Fibroblast of skin of left quadriceps (primary cell): Measurements from ENCODE around the gene SPACA4.
A peak's percentile ranks its signal among the peaks of the same experiment; 100 is the strongest.
"Not testable (repeated sequence)": the region's sequence is repeated elsewhere in the genome, so short reads cannot be mapped to it uniquely, and the experiment has no call there.

Source experiments
- DNase-seq, 2 experiments: peaks; one replicate each; pipeline ENCODE4 v3.0.0-alpha.2; 2013; ENCODE audit warnings: low read depth in 2 of 2

SPACA4 gene

DNA sequence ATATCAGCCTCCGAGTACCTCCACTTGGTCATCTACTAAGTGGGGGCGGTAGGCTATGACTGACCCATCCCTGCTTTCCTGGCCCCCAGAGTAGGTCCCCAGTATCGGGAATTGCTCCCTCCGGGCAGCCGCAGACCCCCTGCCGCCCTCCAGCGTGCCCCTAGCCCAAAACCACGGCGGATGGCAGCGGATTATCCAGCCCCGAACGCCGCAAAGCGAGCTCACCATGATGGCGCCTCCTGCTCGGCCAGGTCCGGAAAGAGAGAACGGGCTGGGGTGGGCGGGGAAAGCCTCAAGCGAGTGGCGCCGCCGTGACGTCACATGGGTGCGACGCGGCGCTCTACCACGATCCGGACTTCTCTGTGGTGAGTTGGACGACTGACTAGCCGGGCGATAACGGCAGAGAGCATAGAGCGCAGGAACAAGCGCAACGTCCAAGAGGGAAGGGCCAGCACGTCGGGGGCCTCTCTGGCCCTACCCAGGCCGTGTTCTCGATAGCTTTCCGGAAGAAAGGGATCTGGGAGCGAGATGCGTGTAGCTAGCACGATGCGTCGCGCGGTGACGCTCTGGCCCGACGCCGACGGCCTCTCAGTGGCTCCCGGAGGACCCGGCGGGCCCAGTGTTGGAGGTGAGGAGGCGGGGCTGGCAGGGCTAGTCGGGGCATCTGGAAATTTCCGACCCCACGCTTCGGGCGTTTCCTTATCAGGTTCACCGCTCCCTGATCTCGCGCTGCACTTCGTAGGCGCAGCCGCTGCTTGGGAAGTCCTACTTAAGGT is 12.6 kb downstream of the SPACA4 start, which contains the start of the genes RPL18 and SPHK2:
TSS of gene RPL18 (minus strand) at position 263 of the 776 bp plus-strand sequence. CDS start at position 228, 35 bp downstream.
TSS of gene SPHK2 (plus strand) at position 591 of the 776 bp plus-strand sequence. CDS start 1,009 bp downstream, outside the sequence.
- DNase-seq, result peak; percentile 99

DNA sequence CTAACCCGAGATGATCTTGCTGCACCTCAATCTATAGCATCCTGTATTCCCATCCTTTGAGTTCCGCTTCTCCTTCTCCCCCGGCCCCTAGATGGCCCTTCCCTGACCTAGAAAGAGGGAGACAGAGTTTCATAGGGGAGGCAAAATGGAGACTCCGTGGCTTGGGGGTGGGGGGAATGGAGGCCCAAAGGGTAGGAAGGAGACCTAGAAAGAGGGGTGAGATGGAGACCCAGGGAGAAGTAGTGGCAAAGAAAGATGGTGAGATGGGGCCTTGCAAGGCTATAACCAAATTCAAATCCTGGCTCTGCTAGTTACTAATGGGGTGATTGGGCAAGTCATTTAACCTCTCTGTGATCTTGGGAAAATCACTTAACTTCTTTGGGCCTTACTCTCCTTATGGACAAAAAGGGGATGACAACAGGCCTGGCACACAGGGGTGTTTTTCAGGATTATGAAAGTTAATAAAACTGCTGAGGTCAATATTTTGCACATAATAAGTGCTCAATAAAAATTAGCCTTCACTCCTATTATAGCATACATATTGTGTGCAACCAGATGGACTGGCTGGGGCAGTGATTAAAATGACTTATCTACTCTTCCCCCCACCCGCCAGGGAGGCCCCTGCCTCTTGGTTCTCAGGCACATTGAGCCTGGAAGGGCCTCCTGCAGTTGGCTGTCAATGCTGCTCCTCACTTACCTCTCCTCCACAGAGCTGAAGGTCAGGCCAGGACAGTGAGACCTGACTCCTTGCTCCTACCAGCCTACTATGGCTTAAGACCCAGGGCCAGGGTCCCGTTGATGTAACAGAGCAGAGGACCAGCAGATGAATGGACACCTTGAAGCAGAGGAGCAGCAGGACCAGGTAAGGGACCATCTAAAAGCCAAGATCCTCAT is 13.4 kb downstream of the SPACA4 start:
- no peak for DNase-seq

DNA sequence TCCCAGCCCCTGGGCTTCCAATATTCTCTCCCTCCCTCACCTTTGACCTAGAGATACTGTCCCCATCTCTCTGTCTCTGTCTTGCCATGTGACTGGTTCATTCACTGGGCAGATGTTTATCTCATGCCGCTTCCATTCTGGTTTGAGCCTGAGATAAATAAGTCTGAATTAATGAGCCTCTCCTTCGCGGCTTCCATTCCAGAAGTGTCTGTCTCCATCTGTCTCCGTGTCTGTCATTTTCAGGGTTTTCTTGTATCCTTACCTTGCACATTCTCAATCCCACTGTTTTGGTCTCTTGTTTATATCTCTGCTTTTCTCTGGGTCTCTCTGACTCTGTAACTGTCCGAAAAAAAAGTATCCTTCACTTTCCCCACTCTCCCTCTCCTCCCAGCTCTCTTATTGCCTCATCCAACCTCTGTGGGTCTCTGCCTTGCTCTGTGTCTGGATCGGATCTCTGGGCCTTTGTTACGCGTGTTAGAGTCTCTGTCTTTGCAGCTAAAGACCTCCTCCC is 17.1 kb downstream of the SPACA4 start:
- no peak for DNase-seq

DNA sequence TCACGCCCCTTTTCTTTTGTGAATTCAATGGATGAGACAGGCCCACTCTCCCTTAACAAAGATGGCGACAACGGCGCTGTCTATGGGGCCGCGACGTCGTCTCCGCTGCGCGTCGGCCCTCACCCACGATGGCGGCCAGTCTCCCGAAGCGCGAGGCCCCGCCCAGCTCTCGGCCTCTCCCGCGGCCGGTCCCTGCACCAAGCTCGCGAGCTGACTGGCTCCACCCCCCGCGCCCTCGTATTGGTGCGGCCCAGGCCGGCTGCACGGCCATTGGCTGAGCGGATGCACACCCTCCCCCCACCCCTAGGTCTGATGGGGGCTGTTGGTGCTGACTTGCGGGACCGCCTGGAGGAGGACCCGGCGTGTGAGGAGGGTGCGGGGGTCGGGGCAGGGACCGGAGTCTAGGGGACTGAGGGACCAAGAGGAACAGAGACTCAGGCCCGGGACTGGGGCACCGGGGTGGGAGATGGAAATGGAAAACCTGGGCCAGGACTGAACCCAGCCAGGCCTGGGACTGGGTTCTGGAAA is 17.6 kb downstream of the SPACA4 start:
- DNase-seq, result peak; percentile 95 to 96

DNA sequence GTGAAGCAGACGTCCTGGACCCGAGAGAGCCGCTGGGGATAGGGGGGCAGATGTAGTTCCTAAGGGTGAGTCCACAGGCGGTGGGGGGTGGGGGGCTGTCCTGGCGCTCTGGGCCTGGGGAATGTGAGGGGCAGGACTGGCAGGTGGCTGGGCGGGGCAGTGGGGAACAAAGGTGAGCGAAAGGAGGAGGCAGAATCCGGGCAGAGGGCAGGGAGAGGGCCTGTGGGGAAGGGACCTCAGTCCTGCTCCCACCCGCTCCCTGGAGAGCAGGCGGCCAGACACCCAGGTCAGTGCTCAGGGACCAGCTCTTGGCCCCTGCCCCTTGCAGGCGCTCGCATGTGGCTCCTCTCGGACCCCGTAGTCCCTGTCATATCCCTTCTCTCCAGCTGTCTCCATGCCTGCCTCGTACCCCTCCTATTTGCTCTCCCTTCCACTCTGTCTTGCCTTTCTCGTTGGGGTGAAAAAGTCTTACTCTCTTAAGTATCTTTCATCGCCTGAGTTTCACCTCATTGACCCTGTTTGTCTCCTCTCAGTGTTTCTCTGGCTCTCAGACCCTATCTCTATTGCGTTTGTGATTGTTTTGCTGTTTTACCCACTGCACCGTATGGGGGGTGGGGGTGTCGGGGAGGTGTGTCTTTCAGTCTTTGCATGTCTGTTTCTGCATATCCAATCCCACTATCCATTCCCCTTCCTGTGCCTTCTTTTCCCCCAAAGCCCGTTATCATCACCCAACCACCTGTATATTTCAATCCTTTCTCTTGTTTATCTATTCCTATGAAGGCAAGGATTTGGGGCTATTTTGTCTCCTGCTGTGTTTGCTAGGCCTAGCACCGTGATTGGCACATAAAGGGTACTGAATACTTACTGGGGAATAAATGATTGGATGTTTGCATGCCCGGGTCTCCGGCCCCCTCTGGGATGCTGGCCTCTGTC is 18.5 kb downstream of the SPACA4 start:
- no peak for DNase-seq

DNA sequence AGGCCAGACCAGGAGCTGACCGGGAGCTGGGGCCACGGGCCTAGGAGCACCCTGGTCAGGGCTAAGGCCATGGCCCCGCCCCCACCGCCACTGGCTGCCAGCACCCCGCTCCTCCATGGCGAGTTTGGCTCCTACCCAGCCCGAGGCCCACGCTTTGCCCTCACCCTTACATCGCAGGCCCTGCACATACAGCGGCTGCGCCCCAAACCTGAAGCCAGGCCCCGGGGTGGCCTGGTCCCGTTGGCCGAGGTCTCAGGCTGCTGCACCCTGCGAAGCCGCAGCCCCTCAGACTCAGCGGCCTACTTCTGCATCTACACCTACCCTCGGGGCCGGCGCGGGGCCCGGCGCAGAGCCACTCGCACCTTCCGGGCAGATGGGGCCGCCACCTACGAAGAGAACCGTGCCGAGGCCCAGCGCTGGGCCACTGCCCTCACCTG is 19.4 kb downstream of the SPACA4 start:
- no peak for DNase-seq

DNA sequence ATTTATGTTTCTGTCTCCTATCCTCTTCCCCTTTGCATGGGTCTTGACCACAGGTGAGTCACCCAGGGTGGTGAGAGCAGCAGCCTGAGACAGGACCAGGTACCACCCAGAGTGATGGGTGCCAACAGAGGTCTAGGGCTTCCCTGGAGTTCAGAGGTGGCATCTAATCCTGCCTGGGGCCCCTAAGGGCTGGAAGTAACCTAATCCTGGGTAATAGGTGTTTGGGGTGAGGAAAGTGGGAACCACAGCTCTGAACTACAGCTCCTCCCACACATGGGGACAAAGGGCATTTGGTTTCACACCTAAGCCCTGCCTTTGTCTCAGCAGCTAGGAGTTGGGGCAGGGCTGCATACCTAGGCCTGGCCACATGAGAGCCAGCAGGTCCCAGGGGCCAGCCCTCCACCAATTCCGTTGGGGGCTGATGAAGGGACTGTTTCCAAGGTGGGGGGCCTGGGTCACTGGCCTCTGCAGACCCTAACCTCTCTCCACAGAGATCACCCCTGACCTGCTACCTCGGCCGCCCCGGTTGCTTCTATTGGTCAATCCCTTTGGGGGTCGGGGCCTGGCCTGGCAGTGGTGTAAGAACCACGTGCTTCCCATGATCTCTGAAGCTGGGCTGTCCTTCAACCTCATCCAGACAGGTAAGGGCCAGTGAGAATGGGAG is 20.8 kb downstream of the SPACA4 start:
- DNase-seq, result no peak

DNA sequence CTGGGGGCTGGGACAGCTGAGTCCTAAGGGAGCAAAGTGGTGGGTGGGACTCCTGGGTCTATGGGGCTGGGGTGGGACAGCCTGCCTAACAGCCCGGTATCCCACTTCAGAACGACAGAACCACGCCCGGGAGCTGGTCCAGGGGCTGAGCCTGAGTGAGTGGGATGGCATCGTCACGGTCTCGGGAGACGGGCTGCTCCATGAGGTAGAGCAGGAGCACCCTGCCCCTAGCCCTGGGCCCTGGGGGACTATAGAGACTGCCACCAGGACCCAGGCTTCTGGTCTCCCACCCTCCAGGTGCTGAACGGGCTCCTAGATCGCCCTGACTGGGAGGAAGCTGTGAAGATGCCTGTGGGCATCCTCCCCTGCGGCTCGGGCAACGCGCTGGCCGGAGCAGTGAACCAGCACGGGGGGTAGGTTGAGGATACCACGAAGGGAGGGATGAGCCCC is 21.3 kb downstream of the SPACA4 start:
- DNase-seq, result no peak

DNA sequence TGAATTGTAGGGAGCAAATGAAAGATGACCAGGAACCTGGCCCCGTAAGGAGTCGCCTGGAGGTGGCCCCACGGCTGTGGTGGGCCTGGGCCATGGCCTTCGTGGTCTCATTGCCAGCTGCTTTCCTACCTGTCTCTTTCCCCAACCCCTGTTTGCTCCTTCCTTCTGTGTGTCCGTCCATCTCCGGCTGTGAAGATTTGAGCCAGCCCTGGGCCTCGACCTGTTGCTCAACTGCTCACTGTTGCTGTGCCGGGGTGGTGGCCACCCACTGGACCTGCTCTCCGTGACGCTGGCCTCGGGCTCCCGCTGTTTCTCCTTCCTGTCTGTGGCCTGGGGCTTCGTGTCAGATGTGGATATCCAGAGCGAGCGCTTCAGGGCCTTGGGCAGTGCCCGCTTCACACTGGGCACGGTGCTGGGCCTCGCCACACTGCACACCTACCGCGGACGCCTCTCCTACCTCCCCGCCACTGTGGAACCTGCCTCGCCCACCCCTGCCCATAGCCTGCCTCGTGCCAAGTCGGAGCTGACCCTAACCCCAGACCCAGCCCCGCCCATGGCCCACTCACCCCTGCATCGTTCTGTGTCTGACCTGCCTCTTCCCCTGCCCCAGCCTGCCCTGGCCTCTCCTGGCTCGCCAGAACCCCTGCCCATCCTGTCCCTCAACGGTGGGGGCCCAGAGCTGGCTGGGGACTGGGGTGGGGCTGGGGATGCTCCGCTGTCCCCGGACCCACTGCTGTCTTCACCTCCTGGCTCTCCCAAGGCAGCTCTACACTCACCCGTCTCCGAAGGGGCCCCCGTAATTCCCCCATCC is 22.1 kb downstream of the SPACA4 start:
- DNase-seq, result no peak

DNA sequence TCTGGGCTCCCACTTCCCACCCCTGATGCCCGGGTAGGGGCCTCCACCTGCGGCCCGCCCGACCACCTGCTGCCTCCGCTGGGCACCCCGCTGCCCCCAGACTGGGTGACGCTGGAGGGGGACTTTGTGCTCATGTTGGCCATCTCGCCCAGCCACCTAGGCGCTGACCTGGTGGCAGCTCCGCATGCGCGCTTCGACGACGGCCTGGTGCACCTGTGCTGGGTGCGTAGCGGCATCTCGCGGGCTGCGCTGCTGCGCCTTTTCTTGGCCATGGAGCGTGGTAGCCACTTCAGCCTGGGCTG is 22.7 kb downstream of the SPACA4 start:
- no peak for DNase-seq

DNA sequence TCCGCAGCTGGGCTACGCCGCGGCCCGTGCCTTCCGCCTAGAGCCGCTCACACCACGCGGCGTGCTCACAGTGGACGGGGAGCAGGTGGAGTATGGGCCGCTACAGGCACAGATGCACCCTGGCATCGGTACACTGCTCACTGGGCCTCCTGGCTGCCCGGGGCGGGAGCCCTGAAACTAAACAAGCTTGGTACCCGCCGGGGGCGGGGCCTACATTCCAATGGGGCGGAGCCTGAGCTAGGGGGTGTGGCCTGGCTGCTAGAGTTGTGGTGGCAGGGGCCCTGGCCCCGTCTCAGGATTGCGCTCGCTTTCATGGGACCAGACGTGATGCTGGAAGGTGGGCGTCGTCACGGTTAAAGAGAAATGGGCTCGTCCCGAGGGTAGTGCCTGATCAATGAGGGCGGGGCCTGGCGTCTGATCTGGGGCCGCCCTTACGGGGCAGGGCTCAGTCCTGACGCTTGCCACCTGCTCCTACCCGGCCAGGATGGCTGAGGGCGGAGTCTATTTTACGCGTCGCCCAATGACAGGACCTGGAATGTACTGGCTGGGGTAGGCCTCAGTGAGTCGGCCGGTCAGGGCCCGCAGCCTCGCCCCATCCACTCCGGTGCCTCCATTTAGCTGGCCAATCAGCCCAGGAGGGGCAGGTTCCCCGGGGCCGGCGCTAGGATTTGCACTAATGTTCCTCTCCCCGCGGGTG is 23.2 kb downstream of the SPACA4 start:
- DNase-seq, result no peak

DNA sequence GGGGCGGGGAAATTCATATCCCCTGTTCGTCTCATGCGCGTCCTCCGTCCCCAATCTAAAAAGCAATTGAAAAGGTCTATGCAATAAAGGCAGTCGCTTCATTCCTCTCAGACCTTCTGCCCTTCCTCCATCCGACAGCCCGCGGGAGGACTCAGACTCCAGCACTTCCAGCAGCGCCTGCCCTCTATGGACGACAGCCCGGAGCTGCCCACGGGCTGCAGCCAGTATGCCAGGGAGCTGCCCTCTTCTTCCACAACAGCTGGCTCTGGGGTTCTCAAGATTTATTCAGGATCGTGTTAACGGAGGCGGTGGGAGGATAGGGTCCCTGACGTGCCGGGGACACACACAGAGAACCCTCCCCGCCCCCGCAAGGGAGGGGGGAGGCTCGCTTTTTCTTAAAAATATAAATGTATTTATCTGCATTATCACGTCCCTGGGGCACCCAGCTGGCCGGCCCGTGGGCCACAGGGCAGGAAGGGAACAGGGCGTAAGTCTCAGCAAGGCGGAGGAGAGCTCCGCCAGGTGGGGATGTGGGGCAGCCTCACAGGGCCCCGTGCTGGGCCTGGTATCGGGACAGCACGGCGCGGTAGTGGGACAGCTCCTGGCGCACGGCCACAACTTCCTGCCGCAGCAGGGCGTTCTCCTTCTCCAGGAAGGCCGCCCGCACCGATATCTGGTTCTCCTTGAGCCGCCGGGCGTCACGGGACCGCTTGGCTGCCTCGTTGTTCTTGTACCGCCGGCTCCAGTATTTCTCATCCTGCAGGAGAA is 23.9 kb downstream of the SPACA4 start:
- no peak for DNase-seq

DNA sequence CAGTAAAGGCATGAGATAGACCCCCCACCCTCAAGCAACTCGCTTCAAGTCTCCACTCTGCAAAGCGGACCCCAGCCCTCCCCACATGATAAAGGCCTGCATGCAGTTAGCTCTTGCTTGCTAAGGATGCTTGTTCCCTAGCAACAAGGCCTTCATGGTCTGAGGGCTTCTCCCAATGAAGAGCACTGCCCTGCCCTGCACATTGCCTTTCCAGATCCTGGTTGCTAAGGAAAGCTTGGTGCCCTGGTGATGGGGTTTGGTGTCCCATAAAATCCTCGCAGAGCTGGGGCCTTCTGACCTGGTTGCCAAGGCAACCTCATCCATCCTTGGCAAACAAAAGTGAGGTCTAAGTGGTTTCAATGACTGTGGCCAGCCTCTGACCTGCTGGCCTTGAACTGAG is 24.7 kb downstream of the SPACA4 start:
- DNase-seq, result no peak

DNA sequence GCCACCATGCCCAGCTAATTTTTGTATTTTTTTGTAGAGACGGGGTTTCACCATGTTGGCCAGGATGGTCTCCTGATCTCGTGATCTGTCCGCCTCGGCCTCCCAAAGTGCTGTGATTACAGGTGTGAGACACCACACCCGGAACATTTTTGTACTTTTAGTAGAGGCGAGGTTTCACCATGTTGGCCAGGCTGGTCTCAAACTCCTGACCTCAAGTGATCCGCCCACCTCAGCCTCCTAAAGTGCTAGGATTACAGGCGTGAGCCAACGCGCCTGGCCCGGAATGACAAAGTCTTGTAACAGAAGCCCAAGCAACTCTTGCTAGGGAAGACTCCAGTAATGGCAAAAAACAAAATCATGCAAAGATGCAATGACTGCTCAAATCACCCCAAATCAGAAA is 25.7 kb downstream of the SPACA4 start:
- not testable (repeated sequence) for DNase-seq

DNA sequence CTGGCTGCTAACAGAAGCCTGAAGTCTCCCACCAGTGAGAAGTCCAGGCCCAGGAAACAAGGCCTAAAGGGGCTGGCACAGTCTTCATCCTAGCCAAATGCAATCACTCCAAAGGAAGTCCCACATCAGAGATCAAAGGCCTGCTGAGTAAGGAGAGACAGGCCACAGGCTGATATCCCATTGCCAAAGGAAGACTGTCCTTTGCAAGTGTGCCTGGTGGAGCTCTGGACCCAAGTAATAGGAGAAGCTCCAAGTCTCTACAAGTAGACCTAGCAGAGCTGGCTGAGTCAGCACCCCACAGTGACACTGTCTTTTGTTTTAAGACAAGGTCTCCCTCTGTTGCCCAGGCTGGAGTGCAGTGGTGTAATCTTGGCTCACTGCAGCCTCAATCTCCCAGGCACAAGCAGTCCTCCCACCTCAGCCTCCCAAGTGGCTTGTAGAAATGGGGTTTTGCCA is 26.2 kb downstream of the SPACA4 start:
- no peak for DNase-seq

DNA sequence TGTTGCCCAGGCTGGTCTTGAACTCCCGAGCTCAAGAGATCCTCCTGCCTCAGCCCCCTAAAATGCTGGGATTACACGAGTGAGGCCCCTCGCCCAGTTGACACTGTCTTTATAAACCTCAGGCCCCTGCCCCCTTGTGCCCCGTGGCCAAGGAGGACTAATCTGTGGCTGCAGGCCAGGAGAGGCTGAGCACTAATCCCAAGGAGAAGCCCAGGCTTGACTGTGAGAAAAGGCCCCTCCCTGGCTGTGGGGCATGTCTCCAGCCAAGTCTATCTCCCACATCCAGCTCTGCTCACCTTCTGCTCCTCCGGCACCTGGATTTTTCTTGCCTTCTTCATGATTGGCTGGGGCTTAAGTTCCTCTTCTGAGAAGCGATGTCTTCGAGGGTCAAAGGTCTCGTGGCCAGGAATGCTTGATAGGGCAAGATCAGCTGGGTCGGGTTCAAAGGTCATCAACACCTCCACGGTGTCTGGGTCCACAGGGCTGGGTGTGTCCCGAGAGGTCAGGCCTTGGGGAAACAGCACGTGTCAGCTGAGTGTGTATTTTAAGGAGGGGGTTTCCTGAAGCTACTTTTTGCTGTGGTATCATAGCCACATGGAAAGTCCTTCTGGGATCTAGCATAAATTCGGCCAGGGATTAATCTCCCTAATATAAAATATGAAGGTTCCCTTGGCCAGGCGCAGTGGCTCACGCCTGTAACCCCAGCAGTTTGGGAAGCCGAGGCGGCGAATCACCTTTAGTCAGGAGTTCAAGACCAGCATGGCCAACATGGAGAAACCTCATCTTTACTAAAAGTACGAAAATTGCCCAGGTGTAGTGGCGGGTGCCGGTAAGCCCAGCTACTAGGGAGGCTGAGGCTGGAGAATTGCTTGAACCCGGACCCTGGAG is 26.9 kb downstream of the SPACA4 start:
- DNase-seq, result no peak

DNA sequence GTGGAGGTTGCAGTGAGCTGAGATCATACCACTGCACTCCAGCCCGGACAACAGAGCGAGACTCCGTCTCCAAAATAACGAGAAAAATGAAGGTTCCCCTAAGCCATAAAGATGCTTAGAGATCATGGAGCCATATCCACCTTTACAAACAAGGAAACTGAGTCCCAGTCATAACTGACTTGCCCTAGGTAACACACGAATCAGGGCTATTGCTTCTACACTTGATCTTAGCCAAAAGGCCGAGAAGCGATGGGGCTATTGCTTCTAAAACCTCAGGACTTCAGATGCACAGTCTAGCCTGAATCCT is 27.4 kb downstream of the SPACA4 start:
- DNase-seq, result no peak
